IPS-NIHi11 (cell line): ENCODE measurements around the gene RGL2.

Experiments
- DNase-seq: peaks from one replicate; pipeline ENCODE4 v3.0.0; 2012; ENCODE audit warnings: mixed read lengths, low spot score

RGL2 gene

DNA sequence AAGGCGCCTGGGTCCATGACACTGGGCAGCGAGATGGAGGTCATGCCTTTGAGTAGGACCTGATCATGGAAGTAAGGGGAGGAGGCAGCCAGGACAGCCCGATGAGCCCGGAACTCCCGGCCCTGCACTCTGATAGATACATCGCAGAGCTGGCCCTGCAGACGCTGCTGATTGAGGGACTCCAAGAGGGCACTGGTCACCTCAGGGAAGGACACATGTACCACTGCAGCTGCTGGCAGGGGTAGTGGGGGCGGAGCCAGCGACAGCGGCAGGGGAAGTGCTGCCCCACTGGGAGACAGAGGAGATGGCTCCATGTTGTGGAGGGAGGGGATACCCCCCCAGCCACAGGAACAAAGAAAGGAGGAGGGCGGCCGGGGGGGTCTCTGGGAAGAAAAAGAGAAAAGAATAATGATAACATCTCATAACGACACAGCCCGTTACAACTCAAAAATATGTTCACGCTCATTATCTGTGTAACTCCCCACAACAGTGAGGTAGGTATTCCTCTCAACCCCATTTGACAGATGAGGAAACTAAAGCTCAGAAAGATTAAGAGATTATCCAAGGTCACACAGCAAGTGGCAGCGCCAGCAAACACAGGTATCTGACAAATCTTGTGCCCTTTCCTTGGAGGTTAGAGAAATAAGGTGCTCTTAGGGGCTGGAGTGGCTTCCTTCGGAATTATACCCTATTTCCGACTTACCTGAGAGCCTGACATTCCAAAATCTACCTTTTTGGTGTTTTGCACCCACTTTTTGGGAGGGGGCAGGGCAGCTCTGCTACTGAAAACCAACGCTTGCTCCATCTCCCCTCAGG, 18.1 kb upstream of the RGL2 start:
- DNase-seq, result no peak

DNA sequence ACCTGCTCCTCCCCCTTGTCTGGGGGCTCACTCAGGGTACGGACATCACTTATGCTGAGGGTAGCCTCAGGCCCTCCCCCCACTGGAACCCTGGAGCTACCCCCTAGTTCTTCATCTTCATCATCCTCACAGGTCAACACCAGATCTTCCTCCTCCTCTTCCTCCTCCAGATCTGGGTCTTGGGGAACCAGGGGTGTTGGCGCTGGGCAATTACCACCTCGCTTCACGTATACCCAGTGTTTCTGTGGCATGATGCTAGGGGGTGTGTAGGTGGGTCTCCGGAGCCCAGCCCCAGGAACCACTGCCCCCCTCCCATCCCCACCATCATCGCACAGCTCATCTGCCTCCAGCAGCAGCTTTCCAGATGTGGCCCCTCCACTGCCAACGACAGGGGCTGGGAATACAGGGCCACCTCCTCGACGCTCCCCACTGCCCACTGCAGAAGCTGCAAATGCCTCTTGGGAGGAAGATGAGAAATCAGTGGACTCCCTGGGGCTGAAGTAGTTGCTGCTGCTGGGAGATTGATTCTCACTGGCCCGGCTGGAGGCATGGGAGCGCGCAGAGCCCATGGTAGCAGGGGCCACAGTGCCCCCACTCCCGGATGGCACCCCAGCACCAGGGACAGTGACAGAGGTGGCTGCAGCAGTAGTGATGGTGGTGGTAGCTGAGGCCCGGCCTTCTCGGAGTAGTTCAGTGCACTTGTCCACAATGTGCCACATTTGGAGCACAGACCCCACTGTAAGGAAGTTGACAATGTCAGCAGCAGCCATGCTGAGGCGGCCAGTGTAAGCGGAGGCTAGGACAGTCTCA, 17.3 kb upstream of the RGL2 start:
- DNase-seq, result no peak

DNA sequence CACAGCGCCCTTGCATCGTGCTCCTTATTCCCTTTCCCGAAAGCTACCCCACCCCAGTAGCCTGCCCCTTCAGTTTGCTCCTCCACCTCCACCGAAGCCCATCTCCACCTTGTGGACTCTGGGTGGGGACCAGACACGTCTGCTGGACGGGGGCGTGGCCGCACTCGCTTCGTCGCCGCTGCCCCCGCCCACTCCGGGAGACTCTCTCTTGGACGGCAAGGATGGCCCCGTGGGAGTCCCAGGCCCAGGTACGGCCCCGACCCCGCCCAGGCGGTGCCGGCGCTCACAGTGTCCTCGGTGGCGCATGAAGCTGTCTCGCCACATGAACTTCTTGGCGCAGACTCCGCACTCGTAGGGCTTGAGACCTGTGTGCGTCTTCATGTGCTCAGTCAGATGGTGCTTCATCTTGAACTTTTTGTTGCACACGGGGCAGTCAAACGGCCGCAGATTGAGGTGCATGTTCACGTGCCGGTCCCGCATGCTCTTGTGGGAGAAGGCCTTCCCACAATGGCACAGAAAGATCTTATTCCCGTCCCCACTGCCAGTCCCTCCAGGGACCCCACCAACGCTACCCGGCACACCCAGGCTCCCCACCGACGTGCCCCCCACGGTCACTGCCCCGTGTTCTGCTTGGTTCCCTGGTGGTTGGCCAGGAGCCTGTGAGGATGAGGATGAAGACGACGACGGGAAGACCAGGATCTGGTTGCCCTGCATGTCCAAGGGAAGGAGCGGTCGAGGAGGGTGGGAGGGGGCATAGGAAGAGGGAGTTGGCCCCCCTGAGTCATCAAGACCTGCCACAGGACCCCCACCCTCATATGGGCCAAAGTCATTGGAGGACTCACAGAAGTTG, 16.4 kb upstream of the RGL2 start:
- DNase-seq, result no peak

DNA sequence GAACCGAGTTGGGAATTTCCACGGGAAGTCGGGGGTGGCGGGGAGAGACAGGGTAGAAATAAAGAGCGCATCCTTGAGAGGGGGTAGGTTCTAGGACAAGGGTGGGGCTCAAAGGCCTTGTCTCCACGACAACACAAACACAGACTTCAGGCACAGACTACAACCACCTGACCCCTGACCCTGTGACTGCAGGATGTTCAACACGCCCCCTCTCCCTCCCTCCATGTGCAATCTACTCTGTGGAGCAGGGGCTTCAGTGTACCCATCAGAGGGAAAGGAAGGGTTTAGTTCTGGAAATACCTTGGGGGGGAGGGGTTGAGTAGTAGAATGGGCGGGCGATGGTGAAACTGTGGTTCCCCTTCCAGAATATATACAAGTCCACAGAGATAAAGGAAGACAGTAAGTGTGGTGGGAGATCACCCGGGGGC, 15.8 kb upstream of the RGL2 start:
- DNase-seq, result peak; percentile 22

DNA sequence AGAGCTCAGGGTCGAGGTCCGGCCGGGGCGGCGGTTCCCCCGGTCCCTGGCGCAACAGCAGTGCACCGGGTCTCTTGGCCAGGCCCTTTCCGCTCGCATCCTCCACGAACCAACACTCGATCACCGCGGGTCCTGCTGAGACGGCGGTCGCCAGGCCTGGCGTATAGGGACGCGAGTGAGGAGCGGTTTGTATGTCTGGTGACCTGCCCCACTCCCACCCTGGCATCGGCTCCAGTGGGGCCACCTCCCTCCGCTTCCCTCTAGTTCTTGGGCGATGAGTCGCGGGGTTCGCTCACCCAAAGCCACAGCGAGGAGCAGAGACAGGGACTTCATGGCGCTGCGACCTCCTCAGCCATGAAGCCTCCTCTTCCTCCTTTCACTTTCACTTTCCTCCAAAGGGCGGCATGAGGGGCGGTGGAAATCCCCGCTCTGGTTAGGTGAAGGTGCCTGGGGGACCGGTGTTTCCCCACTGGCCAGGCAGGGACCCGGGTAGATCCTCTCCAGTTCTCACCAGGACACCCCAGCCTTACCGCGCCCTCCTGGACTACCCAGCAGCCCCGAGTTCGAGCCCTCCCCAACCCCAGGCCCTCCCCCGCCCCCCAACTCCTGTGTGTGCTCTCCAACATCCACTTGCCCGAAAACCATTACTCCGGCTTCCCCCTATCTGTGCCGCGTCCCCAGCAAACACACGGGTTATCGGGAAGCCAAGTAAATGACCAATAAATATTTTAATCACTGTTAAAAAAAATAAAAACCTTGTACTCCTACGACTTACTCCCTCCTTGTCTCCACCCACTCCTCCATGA, 15.2 kb upstream of the RGL2 start, which contains the start of gene TAPBP:
Gene TAPBP, minus strand, starts transcription at position 370 of the 806 bp plus-strand sequence. Its CDS starts 37 bp downstream, at position 333.
- DNase-seq, result peak; percentile 32

DNA sequence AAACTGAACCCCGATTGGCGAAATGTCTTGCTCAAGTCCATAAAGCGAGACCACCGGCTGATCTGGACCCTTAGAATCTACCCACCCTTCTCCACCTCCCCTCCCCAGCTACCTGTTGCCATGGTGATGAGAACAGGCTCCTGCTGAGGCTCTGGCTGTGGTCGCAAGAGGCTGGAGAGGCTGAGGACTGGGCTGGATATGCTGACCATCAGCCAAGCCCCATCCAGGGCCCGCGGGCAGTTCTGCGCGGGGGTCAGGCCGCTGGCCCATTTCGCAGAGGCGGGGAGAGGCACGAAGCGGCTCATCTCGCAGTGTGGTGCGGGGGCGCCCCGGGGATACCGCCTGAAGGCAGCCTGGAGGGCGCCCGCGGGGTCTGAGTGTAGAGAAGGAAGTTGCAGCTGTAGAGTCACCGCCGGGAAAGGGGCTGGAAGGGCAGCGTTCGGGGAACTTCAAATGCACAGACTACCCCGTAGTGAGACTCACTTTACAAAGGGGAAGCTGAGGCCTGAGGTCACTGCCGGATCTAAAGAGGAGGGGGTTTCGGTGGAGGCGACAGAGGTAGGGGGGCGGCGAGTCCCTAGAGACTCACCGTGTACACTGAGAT, 14.5 kb upstream of the RGL2 start:
- peak; percentile 31 for DNase-seq

DNA sequence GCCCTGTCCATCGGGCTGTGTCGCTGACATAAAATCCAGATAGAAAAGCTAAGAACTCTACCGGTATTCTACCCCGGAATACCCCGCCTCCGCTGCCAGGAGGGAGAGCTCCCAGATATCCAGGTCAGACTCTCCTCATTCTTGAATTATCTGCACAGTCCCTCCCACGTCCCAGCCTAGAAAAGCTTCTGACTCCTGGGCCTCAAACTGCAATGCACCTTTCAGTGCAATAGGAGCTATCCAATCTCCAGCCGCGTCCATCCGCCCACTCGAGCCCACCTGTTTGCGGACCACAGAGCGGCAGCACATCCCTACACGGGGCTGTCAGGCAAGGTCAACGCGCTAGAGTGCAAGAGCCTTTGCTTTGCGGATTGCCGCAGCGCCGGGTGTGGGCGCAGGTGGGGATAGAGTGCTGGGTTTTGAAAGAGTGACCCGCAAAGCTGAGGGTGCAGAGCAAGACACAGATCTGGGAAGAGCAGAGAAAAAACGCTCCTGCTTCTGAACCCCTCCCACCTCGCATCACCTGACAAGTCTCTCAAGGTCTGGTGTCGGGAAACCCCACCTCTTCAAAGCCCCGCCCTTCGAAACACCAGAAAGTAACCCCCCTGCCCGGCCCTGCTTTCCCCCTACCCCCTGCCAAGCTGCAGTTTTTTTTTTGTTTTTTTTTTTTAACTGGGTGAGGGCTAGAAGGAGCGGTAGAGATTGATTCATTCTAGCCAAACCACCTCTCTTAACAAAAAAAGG, 13.8 kb upstream of the RGL2 start:
- peak; percentile 88 for DNase-seq

DNA sequence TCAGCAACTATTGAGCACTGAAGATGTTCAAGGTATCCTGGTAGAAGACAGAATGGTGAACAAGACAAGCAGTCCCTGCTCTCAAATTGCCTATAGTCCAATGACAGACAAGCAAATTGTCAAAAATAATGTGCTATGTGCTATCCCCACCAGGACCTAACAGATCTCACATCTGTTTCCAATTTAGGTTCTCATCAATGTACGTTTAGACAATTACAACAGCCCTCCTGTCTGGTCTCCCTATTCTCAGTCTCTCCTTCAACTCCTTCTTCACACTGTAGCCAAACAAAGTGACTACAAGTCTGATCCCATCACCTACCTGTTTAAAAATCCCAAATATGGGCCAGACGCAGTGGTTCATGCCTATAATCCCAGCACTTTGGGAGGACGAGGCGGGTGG, 7.6 kb upstream of the RGL2 start:
- no peak for DNase-seq

DNA sequence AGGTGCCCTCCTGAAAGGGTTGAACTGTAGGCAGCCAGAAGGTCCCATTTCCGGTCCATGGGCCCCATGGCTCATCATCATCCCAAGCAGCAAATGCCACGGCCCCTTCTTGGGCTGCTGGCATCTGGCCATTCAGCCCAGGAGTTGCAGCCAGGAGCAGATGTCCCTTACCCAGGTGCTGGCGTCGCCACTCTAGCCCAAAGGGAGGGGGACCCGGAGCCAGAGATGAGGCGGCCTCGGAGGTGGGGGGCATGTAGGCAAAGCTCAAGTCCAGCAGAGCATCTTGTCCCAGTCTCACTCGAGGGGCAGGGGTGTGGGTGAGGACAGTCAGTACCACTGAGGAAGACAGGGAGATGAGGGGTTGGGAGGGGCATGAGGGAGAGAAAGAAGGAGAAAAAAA, 6.3 kb upstream of the RGL2 start:
- no peak for DNase-seq

DNA sequence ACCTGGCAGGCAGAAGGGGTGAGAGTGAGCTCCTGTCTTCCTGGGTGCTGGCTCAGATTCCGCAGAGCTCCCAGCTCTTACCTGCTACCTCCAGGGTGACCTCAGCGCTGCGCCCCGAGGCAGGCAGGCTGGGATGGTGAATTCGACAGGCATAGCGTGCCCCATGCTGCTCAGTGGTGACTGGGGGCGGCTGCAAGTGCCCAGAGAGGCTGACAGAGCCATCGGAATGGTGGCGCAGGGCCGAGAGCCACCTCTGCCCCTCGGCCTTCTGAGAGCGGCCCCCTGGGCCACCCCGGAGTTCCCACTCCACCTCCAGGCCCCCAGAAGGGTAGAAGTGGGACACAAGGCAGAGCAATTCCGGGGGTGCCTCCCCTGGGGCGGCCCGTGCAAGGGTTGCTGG, 5.5 kb upstream of the RGL2 start:
- DNase-seq, result no peak

DNA sequence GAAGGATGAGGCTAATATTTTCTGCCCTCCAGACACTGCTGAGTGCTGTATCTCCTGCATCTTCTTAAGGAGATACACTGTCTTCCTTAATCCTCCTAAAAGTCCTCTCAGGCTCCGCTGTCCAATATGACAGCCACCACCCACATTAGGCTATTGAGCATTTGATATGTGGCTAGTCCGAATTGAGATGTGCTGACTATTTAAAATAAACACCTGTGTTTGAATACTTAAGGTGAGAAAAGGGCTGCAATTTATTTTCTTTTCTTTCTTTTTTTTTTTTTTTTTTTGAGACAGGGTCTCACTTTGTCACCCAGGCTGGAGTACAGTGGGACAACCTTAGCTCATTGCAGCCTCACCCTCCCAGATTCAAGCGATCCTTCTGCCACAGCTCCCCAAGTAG, 3.1 kb upstream of the RGL2 start:
- no peak for DNase-seq

DNA sequence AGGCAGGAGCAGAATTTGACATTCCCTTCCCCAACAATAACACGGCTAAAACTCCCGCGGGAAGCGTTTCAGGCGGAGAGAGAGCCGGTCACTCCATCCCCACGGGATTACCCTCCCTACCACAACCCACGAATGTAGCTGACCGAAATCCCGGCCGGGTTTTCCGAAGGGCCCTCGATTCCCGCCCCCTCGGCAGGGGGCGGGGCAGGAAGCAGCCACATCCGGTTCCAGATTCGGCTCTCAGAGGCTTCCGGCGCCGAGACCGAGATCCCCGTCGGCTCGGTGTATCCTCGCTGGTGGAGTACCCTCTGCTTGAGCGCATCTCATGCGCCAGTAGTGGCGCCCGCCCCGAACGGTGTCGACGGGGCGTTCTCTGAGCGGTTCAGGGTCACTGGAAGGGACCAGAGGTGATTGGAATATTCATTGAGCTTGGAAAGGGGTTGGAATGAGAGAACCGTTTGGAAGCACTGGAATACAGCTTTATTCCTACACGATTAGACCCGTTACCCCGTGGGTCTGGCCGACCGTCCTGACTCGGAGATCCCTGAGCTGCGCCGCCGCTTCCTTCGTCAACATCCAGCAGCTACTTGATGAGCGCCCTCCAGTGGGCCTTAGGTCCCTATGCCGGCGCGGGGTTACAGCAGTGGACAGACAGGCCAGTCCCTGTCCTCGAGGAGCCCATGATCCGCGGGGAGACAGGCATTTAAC, 649 bp upstream of the RGL2 start:
- DNase-seq, result peak; percentile 83

DNA sequence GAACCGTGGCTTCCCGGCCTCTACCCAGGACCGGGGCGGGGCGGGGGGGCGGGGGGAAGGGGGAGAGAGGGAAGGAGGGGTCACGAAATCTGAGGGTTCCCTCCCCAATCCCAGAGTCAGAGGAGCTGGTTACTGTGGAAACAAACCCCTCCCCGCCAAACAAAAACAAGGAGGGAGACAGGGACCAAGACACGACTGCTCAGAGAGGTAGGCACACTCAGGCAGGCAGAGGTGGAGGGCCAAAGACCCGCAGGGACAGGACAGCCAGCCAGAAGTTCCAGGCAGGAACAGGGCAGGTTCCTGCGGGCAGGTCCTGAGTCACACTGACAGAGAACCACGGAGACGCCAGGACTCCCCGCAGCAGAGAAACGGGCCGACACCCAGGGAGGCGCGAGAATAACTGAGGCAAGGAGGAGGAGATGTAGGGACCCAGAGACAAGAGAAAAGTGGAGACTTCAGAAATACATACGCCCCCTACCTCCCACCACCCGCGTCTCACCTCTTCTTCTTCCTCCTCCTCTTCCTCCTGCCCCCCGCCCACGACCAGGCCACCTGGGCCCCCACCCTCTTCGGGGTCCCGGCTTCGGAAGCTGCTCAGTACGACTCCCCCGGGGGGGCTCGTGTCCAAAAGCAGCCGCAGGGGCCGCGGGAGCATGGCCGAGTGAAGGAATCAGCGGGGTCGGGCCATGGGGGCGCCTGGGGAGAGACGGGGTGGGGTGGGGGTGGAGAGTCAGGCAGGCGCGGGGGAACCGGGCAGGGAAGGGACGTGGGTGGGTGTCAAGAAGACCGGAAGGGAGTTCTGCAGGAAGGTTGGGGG, 578 bp downstream of the RGL2 start:
- peak; percentile 77 for DNase-seq

DNA sequence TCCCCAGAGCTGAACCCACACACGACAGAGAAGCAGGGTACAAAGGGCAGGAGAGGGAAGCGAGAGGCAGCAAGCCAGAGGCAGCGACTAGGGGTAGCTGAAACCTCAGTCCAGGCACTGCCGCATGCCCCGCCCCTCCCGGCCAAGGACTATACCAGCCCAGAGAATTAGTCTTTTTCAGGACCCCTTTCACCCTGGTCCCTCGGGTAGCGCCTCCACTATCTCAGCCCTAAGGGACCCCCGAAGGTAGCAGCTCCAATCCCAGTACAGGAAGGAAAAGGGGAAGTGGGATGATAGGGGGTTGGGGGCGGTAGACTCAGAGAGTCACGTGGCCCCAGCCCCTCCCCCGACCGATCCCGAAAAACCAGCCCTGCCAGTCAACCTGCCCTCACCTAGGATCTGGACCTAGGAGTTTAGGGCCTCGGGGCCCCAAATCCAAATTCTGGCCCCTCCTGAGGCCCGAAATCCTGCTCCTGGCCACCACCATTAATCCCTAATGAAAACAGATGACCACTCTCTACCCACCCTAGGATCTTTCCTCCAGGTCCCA, 1.3 kb downstream of the RGL2 start:
- DNase-seq, result peak; percentile 89

DNA sequence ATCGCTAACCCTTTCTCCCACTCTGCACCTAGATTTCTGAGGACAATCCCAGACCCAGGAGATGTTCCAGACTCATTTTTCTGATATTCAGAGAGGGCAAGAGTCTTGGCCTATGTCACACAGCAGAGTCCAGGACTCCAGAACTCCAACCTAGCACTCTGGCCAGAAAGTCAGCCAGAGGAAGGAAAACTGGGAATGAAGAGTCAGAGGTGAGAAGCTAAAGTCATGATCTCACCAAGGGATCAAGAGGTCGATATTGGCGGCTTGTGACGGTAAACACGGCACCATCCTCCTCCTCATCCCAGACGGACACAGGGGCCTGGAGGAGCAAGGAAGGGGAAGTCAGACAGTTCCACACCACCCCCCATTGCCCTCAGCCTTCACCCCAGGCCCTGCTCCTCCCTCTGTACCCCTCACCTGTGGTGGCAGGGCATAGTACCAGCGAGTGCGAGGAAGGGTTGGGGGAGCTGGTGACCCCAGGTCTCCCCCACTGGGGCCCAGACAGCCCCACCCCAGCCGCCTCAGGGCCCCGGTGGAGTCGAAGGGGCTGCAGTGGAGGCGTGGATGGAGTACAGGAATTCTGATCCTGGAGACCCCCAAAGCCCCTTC, 1.8 kb downstream of the RGL2 start:
- DNase-seq, result no peak

DNA sequence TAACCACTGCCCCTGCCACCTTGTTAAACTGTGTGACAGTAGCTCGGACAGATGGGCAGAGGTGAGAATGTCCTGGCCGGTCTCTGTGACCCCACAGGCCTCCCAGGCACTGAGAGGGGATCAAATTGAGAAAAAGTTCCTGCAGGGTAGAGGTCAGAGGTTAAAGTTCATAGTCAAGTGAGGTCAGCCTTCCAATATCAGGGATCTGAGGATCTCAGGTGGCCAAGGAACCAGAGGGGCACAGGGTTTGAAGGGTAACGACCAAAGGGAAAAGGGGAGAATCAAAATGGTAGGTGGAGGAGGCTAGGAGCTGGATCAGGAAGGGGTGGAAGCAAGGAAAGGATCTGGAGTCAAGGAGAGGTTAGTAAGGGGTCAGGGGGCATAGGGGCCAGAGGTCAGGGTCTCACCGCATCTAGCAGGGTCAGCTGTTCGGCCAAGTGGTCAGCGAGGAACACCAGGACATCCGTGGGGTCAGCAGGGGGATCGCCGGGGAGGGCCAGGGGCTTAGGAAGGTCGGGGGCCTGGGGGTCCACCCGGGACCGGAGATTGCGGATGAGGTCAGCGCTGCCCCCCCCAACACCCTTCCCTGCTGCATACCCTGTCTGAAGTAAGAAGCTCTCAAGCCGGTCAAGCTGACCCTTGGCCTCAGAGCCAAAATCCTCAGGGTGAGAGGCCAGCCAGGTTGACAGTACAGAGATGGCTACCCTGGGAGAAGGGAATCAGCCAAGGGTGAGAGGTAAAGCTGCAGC, 2.9 kb downstream of the RGL2 start:
- DNase-seq, result no peak
